ENCODE data around the gene TMEM164. TPM values are rescaled to one million over a fixed set of nuclear protein-coding genes. Genes with fewer than 3 reads are reported as not detected.

Gene TMEM164
- polyA plus RNA-seq, 1 experiment = 7.7 TPM

GRCh38 chrX:110032534-110033147 lies 29.7 kb downstream of the TMEM164 start:
- ChIA-PET CTCF (interaction anchor here (1.5 kb wide), 1 partner anchor 13 kb away, joined by 4 read pairs; no protein-coding TSS in a partner anchor), POLR2A (interaction anchor here (1.0 kb wide), 1 partner anchor 11 kb away, joined by 3 read pairs; no protein-coding TSS in a partner anchor)
- no peaks in the 10 kb centered on the region for H3K36me3 ChIP-seq (ENCODE audit: control insufficient read depth, insufficient read depth, low read length)
- no peaks in the 10 kb centered on the region for H3K27me3 ChIP-seq (ENCODE audit: control insufficient read depth, insufficient read depth, low read length)
- no peak for TF ChIP-seq CTCF (IDR thresholded peaks at IDR 0.05; ENCODE audit: insufficient read depth, low read depth, low read length)
- H3K4me3 ChIP-seq (ENCODE audit: low read depth, low read length) = no peak overlapping the region
- DNase-seq (ENCODE audit: low read depth) = no peak

GRCh38 chrX:110034036-110034435 lies 31.1 kb downstream of the TMEM164 start:
- Histone ChIP-seq H3K36me3 (ENCODE audit: control insufficient read depth, insufficient read depth, low read length) (no peaks in the 10 kb centered on the region), H3K27me3 (ENCODE audit: control insufficient read depth, insufficient read depth, low read length) (no peaks in the 10 kb centered on the region), H3K4me3 (ENCODE audit: low read depth, low read length) (no peak overlapping the region)
- no peak for DNase-seq (ENCODE audit: low read depth)
- ChIA-PET CTCF (no interaction called here), POLR2A (no interaction called here)
- TF ChIP-seq CTCF (IDR thresholded peaks at IDR 0.05; ENCODE audit: insufficient read depth, low read depth, low read length) = no peak

GRCh38 chrX:110036162-110037033 lies 33.5 kb downstream of the TMEM164 start:
- CTCF ChIA-PET = no interaction called here
- Histone ChIP-seq H3K4me3 (ENCODE audit: low read depth, low read length) (no peak overlapping the region), H3K27me3 (ENCODE audit: control insufficient read depth, insufficient read depth, low read length) (no peaks in the 10 kb centered on the region), H3K36me3 (ENCODE audit: control insufficient read depth, insufficient read depth, low read length) (no peaks in the 10 kb centered on the region)
- no peak for DNase-seq (ENCODE audit: low read depth)
- no peak for TF ChIP-seq CTCF (IDR thresholded peaks at IDR 0.05; ENCODE audit: insufficient read depth, low read depth, low read length)
- POLR2A ChIA-PET = no interaction called here

- Histone ChIP-seq H3K4me3 (ENCODE audit: low read depth, low read length) (no peak overlapping the region), H3K27me3 (ENCODE audit: control insufficient read depth, insufficient read depth, low read length) (no peaks in the 10 kb centered on the region), H3K36me3 (ENCODE audit: control insufficient read depth, insufficient read depth, low read length) (no peaks in the 10 kb centered on the region)
- TF ChIP-seq CTCF (IDR thresholded peaks at IDR 0.05; ENCODE audit: insufficient read depth, low read depth, low read length) = no peak
- no peak for DNase-seq (ENCODE audit: low read depth)
- CTCF ChIA-PET = no interaction called here
- POLR2A ChIA-PET = no interaction called here
Observed at GRCh38 chrX:110037178-110037577, 34.3 kb downstream of the TMEM164 start.

- no peak overlapping the region for H3K4me3 ChIP-seq (ENCODE audit: low read depth, low read length)
- no peaks in the 10 kb centered on the region for H3K36me3 ChIP-seq (ENCODE audit: control insufficient read depth, insufficient read depth, low read length)
- DNase-seq (ENCODE audit: low read depth) = no peak
- CTCF ChIA-PET = interaction anchor here (1.2 kb wide), 1 partner anchor 14 kb away, joined by 4 read pairs; no protein-coding TSS in a partner anchor
- H3K27me3 ChIP-seq (ENCODE audit: control insufficient read depth, insufficient read depth, low read length) = no peaks in the 10 kb centered on the region
- no peak for TF ChIP-seq CTCF (IDR thresholded peaks at IDR 0.05; ENCODE audit: insufficient read depth, low read depth, low read length)
- POLR2A ChIA-PET = no interaction called here
Observed at GRCh38 chrX:110038900-110039299, 36.0 kb downstream of the TMEM164 start.
